GM13976 (cell line): ENCODE results near the gene CYYR1.

Source experiments
- DNase-seq: peaks from one replicate; pipeline ENCODE4 v3.0.0; 2012; ENCODE audit warnings: low spot score
- in situ Hi-C: fragments of 300-500 bp; cut with MboI; formaldehyde crosslinking; loops from one replicate; pipeline ENCODE4 v1.12.0; 2022; ENCODE audit warnings: low sequenced_read_pairs, mixed read lengths, inconsistent platforms; ENCODE audit not compliant: unreplicated experiment
- TF ChIP-seq, protein P1 (sequence below): IDR thresholded peaks from 2 replicates; pipeline ENCODE4 v1.5.1; 2012; ENCODE audit warnings: borderline replicate concordance, mild to moderate bottlenecking; ENCODE audit not compliant: insufficient read depth; ENCODE audit errors: extremely low read depth, missing control alignments, control extremely low read depth

CYYR1 gene

DNA sequence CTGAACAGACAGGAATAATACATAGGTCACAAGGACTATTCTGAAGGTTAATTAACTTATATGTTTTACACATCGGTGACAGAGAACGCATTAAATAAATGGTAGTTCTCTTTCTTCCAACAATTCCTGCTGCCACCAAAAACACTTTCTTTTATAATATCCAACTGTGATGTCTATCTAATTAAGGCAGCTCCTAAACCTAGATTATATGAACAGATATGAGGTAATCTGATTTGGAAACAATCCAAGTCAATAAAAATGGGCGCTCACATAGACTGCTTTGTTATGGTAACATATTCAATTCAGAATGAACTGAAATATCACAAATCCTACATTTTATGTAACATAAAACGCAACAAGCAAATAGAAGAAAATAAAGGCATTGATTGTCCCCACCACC lies 16.0 kb downstream of the CYYR1 start:
- in situ Hi-C loops: no loop called here
- TF ChIP-seq, protein P1, sequence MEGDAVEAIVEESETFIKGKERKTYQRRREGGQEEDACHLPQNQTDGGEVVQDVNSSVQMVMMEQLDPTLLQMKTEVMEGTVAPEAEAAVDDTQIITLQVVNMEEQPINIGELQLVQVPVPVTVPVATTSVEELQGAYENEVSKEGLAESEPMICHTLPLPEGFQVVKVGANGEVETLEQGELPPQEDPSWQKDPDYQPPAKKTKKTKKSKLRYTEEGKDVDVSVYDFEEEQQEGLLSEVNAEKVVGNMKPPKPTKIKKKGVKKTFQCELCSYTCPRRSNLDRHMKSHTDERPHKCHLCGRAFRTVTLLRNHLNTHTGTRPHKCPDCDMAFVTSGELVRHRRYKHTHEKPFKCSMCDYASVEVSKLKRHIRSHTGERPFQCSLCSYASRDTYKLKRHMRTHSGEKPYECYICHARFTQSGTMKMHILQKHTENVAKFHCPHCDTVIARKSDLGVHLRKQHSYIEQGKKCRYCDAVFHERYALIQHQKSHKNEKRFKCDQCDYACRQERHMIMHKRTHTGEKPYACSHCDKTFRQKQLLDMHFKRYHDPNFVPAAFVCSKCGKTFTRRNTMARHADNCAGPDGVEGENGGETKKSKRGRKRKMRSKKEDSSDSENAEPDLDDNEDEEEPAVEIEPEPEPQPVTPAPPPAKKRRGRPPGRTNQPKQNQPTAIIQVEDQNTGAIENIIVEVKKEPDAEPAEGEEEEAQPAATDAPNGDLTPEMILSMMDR: no peak
- no peak for DNase-seq

DNA sequence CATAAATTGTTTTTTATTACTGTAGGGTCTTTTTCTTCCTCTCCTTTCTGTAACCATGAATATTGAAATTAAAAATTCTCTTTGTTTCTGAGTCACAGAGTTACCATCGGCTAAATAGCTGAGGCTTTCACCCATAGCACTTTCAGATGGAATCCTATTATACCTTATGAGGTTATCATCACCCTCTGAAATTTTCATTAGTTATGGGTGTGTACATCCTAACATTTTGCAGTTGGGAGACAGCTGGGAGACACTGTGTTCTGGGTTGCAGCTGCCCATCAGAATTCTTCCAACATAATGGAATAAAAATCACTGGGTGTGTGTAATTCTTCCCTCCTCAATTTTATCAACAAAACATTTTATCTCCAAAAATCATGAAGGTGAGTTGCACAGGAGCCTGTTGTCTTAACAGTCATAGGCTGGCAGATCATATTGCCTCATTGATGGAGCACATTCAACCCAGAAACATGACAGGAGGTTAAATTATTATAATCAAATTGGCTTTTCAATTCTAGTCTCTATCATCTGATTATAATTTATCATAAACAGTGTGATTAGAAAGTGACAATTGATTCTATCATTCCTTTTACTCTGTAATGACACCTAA lies 17.4 kb downstream of the CYYR1 start:
- DNase-seq: no peak
- TF ChIP-seq, protein P1: no peak
- in situ Hi-C loops: no loop called here

- TF ChIP-seq, protein P1: no peak
- in situ Hi-C loops: no loop called here
- no peak for DNase-seq
Measured at GRCh38 chr21:26554365-26554764, 18.7 kb downstream of the CYYR1 start.

DNA sequence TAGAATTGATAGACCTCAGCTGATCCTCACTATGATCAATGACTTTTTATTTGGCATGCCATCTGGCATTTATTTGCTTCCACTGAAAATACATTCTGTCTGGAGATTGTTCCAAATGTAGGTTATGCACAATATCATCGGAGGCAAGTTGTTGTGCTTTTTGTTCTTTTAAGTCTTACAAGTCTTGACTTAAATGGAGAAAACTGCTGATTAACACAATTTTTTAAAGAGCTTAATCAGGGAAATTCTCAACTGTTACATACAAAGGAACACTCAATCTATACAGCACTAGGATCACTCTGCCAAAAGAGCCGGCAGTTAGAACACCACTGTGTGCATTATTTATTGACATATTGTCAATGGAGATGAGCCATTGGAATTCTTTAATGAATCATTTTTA lies 19.2 kb downstream of the CYYR1 start:
- in situ Hi-C loops: no loop called here
- TF ChIP-seq, protein P1: no peak
- no peak for DNase-seq

DNA sequence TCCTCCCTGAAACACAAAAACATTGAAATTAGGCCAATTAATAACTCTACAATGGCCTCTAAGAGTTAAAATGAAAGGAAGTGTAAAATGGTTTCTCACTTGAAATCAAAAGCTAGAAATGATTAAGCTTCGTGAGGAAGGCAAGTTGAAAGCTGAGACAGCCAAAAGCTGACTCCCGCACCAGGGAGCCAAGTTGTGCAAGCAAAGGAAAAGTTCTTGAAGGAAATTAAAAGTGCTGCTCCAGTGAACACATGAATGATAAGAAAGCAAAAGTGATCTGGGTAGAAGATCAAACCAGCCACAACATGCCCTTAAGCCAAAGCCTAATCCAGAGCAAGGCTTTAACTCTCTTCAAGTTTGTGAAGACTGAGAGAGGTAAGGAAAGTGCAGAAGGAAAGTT lies 22.8 kb downstream of the CYYR1 start:
- DNase-seq: no peak
- in situ Hi-C loops: no loop called here
- TF ChIP-seq, protein P1: no peak

GRCh38 chr21:26546446-26547097 lies 26.5 kb downstream of the CYYR1 start:
- DNase-seq: no peak
- in situ Hi-C loops: no loop called here

More at GRCh38 chr21:26546446-26547097, 26.5 kb downstream of the CYYR1 start:
- TF ChIP-seq, protein P1: no peak
